ENCODE results near the gene MARVELD1. TPM values are rescaled to one million over a fixed set of nuclear protein-coding genes. Genes with fewer than 3 reads are reported as not detected.
"Not testable (repeated sequence)": the region's sequence is repeated elsewhere in the genome, so short reads cannot be mapped to it uniquely, and the experiment has no call there.

The MARVELD1 gene
- 1 to 10 TPM; 2.6 to 3.3 TPM for total RNA-seq

- no peaks in the 10 kb centered on the region for H3K9me3 Mint-ChIP-seq
- DNase-seq (peak; percentile 36), ATAC-seq (ENCODE audit: low read depth) (no peak)
- no peaks in the 10 kb centered on the region for H3K36me3 Mint-ChIP-seq
- H3K4me3 Mint-ChIP-seq: peak within 1 kb of the TSS; percentile 99
- peaks cover 8% of the 10 kb centered on the region for H3K4me1 Mint-ChIP-seq
- POLR2A ChIA-PET: interaction anchor here (1.1 to 1.7 kb wide), 3 partner anchors 23 to 421 kb away, joined by 3 to 7 read pairs (median 5); partner anchors contain the start of genes AVPI1, R3HCC1L and ZFYVE27
- peak within 1 kb of the TSS; percentile 88 for H3K27ac Mint-ChIP-seq
- peaks cover 38% of the 10 kb centered on the region for H3K27me3 Mint-ChIP-seq
Measured at GRCh38 chr10:97713339-97713825, at the start of gene MARVELD1. Gene MARVELD1, plus strand, starts transcription at chr10:97713730. Its CDS starts 147 bp downstream, at chr10:97713877.

DNA sequence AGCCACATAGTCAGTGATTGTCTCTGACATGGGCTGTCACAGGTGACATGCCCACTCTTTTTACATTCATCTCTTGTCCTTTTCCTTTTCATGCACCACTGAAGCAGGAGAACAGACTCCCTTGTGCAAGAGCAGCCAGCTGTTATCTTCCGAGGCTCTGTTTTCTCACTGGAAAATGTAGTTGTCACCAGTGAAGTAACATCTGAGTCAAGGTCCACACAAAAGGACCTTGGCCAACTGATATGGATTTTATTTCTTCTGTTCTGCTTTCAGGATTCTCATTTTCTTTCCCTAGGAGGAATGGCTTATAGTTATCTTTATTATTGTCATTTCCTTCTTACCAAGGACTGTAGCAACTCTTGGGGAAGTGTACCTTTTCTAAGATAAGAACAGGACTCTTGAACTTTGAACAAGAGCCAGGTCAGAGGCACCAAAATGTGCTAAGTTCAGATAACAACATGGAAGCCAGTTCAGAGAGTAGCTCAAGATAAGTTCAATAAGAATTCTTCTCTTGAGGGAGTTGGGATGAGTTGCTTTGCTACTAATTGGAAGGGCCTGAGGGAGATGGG, 49.2 kb upstream of the MARVELD1 start:
- Mint-ChIP-seq H3K36me3 (peaks cover 8% of the 10 kb centered on the region), H3K27ac (no peak overlapping the region), H3K4me3 (no peak overlapping the region), H3K9me3 (no peaks in the 10 kb centered on the region), H3K4me1 (peaks cover 3% of the 10 kb centered on the region), H3K27me3 (no peaks in the 10 kb centered on the region)
- no peak for ATAC-seq (ENCODE audit: low read depth)
- no peak for DNase-seq
- POLR2A ChIA-PET: no interaction called here

GRCh38 chr10:97666992-97667391, 46.5 kb upstream of the MARVELD1 start:
- H3K4me1 Mint-ChIP-seq: peaks cover 3% of the 10 kb centered on the region
- no peak for ATAC-seq (ENCODE audit: low read depth)
- H3K36me3 Mint-ChIP-seq: peaks cover 10% of the 10 kb centered on the region
- no peaks in the 10 kb centered on the region for H3K27me3 Mint-ChIP-seq
- H3K4me3 Mint-ChIP-seq: no peak overlapping the region
- POLR2A ChIA-PET: no interaction called here
- no peaks in the 10 kb centered on the region for H3K9me3 Mint-ChIP-seq
- DNase-seq: no peak
- no peak overlapping the region for H3K27ac Mint-ChIP-seq

GRCh38 chr10:97667463-97667862, 46.1 kb upstream of the MARVELD1 start:
- no peaks in the 10 kb centered on the region for H3K9me3 Mint-ChIP-seq
- POLR2A ChIA-PET: no interaction called here

DNA sequence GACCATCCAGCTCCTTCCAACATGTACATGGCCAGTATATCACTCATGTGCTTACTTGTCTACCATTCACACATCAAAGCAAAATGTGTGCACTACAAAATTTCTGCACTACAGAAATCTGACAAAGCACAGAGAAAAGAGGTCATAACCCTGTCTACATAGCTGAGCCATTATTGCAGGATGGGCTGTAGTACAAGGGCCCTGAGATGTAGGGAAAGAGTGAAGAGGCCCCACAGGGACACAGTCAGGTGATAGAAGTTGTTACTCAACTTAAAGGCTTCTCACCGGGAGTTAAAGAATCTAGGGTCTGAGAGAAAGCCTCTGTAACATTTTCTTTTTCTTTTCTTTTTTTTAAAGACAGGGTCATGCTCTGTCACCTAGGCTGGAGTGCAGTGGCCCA, 44.0 kb upstream of the MARVELD1 start:
- no peaks in the 10 kb centered on the region for H3K27me3 Mint-ChIP-seq
- peaks cover 7% of the 10 kb centered on the region for H3K4me1 Mint-ChIP-seq
- no peak for DNase-seq
- peaks cover 12% of the 10 kb centered on the region for H3K36me3 Mint-ChIP-seq
- no peak for ATAC-seq (ENCODE audit: low read depth)
- H3K27ac Mint-ChIP-seq: no peak overlapping the region
- POLR2A ChIA-PET: no interaction called here
- no peaks in the 10 kb centered on the region for H3K9me3 Mint-ChIP-seq
- no peak overlapping the region for H3K4me3 Mint-ChIP-seq

More at GRCh38 chr10:97667463-97667862, 46.1 kb upstream of the MARVELD1 start:
- Mint-ChIP-seq H3K4me3 (no peak overlapping the region), H3K36me3 (peaks cover 12% of the 10 kb centered on the region), H3K27me3 (no peaks in the 10 kb centered on the region), H3K27ac (no peak overlapping the region), H3K4me1 (peaks cover 3% of the 10 kb centered on the region)
- DNase-seq: no peak
- ATAC-seq (ENCODE audit: low read depth): no peak

- H3K9me3 Mint-ChIP-seq: no peaks in the 10 kb centered on the region
- H3K4me1 Mint-ChIP-seq: peaks cover 10% of the 10 kb centered on the region
- H3K4me3 Mint-ChIP-seq: no peak overlapping the region
- peaks cover 4% of the 10 kb centered on the region for H3K36me3 Mint-ChIP-seq
- POLR2A ChIA-PET: no interaction called here
- no peaks in the 10 kb centered on the region for H3K27me3 Mint-ChIP-seq
- no peak overlapping the region for H3K27ac Mint-ChIP-seq
- DNase-seq: no peak
- peak; percentile 67 for ATAC-seq (ENCODE audit: low read depth)
Measured at GRCh38 chr10:97673736-97674525, 39.6 kb upstream of the MARVELD1 start.

GRCh38 chr10:97675222-97675621, 38.3 kb upstream of the MARVELD1 start:
- Mint-ChIP-seq H3K4me1 (peaks cover 10% of the 10 kb centered on the region), H3K4me3 (no peak overlapping the region), H3K9me3 (no peaks in the 10 kb centered on the region), H3K36me3 (peaks cover 4% of the 10 kb centered on the region), H3K27ac (no peak overlapping the region), H3K27me3 (no peaks in the 10 kb centered on the region)
- POLR2A ChIA-PET: no interaction called here
- DNase-seq (no peak), ATAC-seq (ENCODE audit: low read depth) (no peak)

DNA sequence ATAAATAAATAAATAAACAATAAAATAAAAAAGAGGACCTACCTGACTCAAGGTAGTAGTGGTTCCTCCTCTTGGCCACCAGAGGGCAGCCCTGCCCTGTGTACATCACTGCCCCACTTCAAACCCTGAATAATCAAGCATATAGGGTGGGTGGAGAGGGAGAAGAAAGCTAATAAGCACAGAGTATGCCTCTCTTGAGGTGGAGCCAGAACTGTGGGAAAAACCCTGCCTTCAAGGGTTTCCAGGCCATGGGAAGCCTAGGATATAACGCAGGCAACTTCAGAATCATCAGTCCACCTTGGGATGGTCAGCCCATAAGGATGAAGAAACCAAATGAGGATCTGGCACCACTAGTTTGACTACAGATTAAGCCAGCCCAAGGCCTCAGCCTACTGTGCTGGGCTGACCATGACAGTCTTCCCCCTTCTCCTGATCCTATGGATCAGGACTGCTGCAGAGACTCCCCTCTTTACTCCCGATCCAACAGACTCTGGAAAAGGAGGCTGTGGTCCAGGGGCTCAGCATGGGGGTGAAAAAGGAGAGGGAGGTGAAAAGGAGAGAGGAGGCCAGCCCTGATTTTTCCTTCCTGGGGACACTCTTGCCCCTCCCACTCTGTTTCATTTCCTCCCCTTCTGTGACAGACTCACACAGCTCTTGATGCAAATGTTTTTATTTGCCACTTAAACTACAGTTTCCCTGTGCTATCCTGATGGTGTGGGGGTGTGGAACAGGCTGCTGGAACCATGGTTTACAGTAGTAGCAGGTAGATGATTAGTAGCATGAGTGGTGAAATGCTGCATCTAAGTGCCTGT, 36.6 kb upstream of the MARVELD1 start:
- POLR2A ChIA-PET: interaction anchor here (0.5 to 2.4 kb wide), 4 partner anchors 10 to 60 kb away, joined by 3 to 8 read pairs (median 4); partner anchors contain the start of genes AVPI1 and ZFYVE27
- Mint-ChIP-seq H3K4me1 (peaks cover 10% of the 10 kb centered on the region), H3K36me3 (peaks cover 1% of the 10 kb centered on the region), H3K27ac (no peak overlapping the region), H3K4me3 (no peak overlapping the region), H3K27me3 (no peaks in the 10 kb centered on the region), H3K9me3 (no peaks in the 10 kb centered on the region)
- DNase-seq (peak; percentile 55), ATAC-seq (ENCODE audit: low read depth) (peak; percentile 66)

DNA sequence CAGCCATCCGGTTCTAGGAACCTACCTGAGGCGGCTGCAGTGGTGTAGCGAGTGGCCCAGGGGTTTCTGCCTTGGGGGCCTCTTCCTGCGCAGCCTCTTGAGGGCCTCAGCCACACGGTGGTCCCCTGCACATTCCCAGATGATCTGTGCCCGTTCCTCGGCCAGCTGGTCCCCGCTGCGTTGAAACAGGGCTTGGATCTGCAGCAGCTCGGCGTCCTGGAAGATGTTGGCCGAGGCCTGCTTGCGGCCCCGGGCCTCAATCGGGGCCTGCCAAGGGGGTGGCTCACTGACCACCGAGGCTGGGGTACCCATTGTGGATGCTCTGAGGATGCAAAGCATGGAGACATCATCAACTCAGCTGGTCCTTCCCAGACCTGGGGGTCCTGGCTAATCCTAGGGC, 33.9 kb upstream of the MARVELD1 start:
- Mint-ChIP-seq H3K36me3 (no peaks in the 10 kb centered on the region), H3K4me1 (peaks cover 6% of the 10 kb centered on the region), H3K4me3 (no peak overlapping the region), H3K9me3 (no peaks in the 10 kb centered on the region), H3K27ac (no peak overlapping the region), H3K27me3 (no peaks in the 10 kb centered on the region)
- no peak for DNase-seq
- no peak for ATAC-seq (ENCODE audit: low read depth)
- POLR2A ChIA-PET: no interaction called here

DNA sequence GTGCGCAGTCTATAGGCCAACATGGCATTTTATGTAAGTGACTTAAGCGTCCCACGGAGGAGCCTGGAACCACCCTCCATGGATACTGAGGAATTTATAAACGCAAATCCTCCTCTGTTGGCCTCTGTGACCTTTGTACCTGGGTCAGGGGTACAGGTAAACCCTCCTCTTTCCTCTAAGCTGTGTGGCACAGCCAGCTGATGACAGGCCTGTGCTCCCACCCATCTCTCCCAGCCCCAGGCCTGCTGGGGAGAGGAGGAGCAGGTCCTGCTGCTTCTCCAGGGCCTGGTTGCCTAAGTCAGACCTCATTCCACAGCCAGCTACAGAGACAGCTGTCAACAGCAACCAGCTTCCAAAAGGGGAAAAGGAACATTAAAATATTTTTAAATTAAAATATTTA, 31.5 kb upstream of the MARVELD1 start:
- H3K4me1 Mint-ChIP-seq: peaks cover 8% of the 10 kb centered on the region
- no peak overlapping the region for H3K27ac Mint-ChIP-seq
- no peaks in the 10 kb centered on the region for H3K36me3 Mint-ChIP-seq
- ATAC-seq (ENCODE audit: low read depth) (no peak), DNase-seq (no peak)
- no peaks in the 10 kb centered on the region for H3K27me3 Mint-ChIP-seq
- H3K9me3 Mint-ChIP-seq: no peaks in the 10 kb centered on the region
- POLR2A ChIA-PET: no interaction called here
- H3K4me3 Mint-ChIP-seq: no peak overlapping the region

DNA sequence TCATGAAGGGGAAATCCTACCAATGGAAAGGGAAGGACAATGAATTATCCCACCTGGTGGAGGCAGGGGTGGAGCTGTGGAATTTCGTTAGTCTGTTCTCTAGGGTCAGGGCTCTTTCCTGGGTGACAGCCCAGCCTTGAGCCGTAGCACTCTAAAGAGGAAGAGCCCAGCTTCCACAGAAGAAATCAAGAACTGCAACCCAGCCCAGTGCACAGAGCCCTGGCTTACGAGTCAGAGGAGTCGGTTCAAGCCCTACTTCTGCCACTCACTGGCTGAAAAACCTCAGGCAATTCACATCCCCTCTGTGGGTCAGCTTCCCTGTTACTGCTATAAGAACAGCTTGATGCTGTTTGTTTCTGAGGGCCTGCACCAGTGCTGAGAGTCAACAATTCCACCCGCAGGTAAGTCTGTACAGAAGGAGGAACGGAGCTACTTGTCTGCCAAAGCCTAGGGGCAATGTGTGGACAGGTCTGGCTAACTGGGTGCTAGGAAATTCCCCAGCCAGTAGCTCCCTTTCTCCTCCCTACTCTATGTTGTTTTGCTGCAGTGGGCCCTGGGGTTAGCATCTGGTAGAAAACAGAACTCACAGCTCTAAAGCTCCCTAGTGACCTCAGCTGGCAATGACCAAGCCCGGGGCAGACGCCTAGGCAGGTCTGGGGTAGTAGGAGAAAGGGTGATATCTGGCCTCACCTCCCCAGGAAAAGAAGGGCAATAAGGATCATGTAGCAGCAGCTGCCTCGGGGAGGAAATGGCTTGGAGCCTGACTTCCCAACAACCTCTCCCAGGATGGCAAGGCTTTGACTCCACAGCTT, 29.8 kb upstream of the MARVELD1 start:
- Mint-ChIP-seq H3K36me3 (no peaks in the 10 kb centered on the region), H3K4me3 (no peak overlapping the region), H3K27ac (no peak overlapping the region), H3K4me1 (peaks cover 14% of the 10 kb centered on the region), H3K27me3 (no peaks in the 10 kb centered on the region), H3K9me3 (no peaks in the 10 kb centered on the region)
- no peak for ATAC-seq (ENCODE audit: low read depth)
- DNase-seq: no peak
- POLR2A ChIA-PET: no interaction called here

DNA sequence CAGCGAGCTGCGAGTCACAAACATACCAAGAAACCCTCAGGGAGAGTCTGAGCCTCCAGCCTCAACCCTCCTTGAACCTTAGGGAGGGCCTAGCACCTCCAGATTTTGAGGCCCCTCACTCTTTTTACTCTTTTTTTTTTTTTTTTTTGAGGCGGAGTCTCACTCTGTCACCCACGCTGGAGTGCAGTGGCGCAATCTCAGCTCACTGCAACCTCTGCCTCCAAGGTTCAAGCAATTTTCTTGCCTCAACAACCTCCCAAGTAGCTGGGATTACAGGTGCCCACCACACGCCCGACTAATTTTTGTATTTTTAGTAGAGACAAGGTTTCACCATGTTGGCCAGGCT, 29.2 kb upstream of the MARVELD1 start:
- POLR2A ChIA-PET: interaction anchor here (1.8 kb wide), 1 partner anchor 53 kb away, joined by 4 read pairs; the partner anchor contains the start of gene ZFYVE27
- H3K4me1 Mint-ChIP-seq: peaks cover 14% of the 10 kb centered on the region
- not testable (repeated sequence) for ATAC-seq (ENCODE audit: low read depth); DNase-seq; H3K27me3 Mint-ChIP-seq; H3K9me3 Mint-ChIP-seq; H3K36me3 Mint-ChIP-seq; H3K27ac Mint-ChIP-seq; H3K4me3 Mint-ChIP-seq

Data from activated naive CD8-positive, alpha-beta T cell treated with anti-CD3 and anti-CD28 coated beads, Interleukin-2, amount 10 ng/mL, durations not matched to agents 7 days and 5 days (primary cell).